ENCODE measurements around the gene BAZ2A. TPM values are rescaled to one million over a fixed set of nuclear protein-coding genes. Genes with fewer than 3 reads are reported as not detected.
A peak's percentile ranks its signal among the peaks of the same experiment; 100 is the strongest.

Gene BAZ2A
- polyA plus RNA-seq, 1 donor = 41.9 TPM

GRCh38 chr12:56634837-56635791, 5.0 kb upstream of the BAZ2A start:
- DNase-seq = peak; percentile 64

GRCh38 chr12:56634242-56634836, 4.2 kb upstream of the BAZ2A start:
- DNase-seq = no peak

GRCh38 chr12:56633468-56634241, 3.5 kb upstream of the BAZ2A start:
- DNase-seq = no peak

GRCh38 chr12:56632701-56633467, 2.8 kb upstream of the BAZ2A start:
- no peak for DNase-seq

GRCh38 chr12:56631790-56632700, 1.9 kb upstream of the BAZ2A start:
- no peak for DNase-seq

- DNase-seq = no peak
Measured at GRCh38 chr12:56629459-56630179, 507 bp downstream of the BAZ2A start.

- DNase-seq = peak; percentile 74
Measured at GRCh38 chr12:56628671-56629458, 1.3 kb downstream of the BAZ2A start.

GRCh38 chr12:56626701-56627100, 3.4 kb downstream of the BAZ2A start:
- no peak for DNase-seq

- no peak for DNase-seq
Measured at GRCh38 chr12:56622535-56622934, 7.6 kb downstream of the BAZ2A start.

- DNase-seq = no peak
Measured at GRCh38 chr12:56616925-56617324, 13.2 kb downstream of the BAZ2A start.

GRCh38 chr12:56616244-56616643, 13.9 kb downstream of the BAZ2A start:
- no peak for DNase-seq

- no peak for DNase-seq
Measured at GRCh38 chr12:56614627-56615026, 15.5 kb downstream of the BAZ2A start.

- no peak for DNase-seq
Measured at GRCh38 chr12:56604355-56604754, 25.8 kb downstream of the BAZ2A start.

- no peak for DNase-seq
Measured at GRCh38 chr12:56602239-56602638, 27.9 kb downstream of the BAZ2A start.

GRCh38 chr12:56601503-56601902, 28.6 kb downstream of the BAZ2A start:
- DNase-seq = no peak

- DNase-seq = no peak
Measured at GRCh38 chr12:56600753-56601152, 29.4 kb downstream of the BAZ2A start.

GRCh38 chr12:56599797-56600196, 30.3 kb downstream of the BAZ2A start:
- DNase-seq = no peak

GRCh38 chr12:56599041-56599440, 31.1 kb downstream of the BAZ2A start:
- DNase-seq = no peak

GRCh38 chr12:56596815-56597214, 33.3 kb downstream of the BAZ2A start:
- no peak for DNase-seq
